GM12872 (cell line): ENCODE measurements around the gene CRY2.

Source experiments
- TF ChIP-seq, protein P1 (sequence below): IDR thresholded peaks from 3 replicates; pipeline ENCODE4 v1.5.1; 2011; ENCODE audit warnings: low read depth, mild to moderate bottlenecking, low read length, moderate library complexity; ENCODE audit not compliant: insufficient read depth

Gene CRY2

DNA sequence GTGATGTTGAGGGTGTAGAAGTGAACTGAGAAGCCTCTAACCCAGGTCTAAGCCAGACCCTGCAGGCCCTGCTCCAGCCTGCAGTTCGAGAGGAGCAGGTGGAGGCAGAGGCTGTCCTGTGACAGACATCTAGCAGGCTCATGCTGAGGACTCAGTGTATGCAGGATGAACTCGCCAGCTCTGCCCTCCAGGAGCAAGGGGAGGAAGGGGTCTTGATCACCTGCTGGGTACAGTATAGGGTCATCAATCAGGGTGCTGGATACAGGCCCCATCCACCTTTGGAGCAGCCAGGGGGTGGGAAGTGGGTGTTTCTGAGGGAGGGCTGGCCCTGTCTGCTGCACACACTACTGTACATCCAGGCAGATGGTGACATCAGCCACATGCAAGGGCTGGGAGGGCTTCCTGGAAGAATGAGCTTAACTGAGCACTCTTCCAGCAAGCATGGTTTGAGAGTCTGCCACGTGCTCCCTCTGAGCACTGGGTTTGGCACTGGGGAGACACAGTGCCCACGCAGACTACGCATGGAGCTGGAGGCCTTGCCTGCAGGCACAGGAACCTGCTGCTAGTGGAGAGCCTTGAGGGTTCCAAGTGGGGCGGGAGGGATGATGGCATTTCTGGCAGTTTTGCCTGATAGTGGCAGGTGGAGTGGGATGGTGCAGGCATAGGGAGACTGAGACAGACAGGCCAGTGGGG, 47.4 kb downstream of the CRY2 start:
- TF ChIP-seq, protein P1, sequence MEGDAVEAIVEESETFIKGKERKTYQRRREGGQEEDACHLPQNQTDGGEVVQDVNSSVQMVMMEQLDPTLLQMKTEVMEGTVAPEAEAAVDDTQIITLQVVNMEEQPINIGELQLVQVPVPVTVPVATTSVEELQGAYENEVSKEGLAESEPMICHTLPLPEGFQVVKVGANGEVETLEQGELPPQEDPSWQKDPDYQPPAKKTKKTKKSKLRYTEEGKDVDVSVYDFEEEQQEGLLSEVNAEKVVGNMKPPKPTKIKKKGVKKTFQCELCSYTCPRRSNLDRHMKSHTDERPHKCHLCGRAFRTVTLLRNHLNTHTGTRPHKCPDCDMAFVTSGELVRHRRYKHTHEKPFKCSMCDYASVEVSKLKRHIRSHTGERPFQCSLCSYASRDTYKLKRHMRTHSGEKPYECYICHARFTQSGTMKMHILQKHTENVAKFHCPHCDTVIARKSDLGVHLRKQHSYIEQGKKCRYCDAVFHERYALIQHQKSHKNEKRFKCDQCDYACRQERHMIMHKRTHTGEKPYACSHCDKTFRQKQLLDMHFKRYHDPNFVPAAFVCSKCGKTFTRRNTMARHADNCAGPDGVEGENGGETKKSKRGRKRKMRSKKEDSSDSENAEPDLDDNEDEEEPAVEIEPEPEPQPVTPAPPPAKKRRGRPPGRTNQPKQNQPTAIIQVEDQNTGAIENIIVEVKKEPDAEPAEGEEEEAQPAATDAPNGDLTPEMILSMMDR = no peak

- TF ChIP-seq, protein P1 = no peak
Observed at GRCh38 chr11:45895553-45896259, 48.4 kb downstream of the CRY2 start.

- TF ChIP-seq, protein P1 = no peak
Observed at GRCh38 chr11:45896422-45896984, 49.2 kb downstream of the CRY2 start.

DNA sequence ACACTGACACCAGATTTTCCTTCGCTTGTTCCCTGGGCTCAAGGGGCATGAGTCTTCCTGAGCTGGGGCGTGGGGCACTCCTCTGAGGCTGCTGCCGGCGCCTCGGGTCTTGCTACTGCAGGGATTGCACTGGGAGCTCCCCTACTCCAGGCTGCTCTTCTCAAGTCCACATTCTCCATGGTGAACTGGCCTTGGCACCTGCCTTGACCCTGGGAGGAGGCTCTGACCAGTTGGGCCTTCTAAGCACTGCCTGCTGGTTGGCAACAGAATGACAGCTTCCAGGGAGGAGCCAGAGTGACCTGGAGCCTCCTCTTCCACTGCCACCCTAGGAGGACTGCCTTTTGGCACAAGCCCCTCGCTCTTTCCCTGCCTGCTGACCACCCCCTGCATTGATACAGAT, 50.3 kb downstream of the CRY2 start:
- TF ChIP-seq, protein P1 = no peak

DNA sequence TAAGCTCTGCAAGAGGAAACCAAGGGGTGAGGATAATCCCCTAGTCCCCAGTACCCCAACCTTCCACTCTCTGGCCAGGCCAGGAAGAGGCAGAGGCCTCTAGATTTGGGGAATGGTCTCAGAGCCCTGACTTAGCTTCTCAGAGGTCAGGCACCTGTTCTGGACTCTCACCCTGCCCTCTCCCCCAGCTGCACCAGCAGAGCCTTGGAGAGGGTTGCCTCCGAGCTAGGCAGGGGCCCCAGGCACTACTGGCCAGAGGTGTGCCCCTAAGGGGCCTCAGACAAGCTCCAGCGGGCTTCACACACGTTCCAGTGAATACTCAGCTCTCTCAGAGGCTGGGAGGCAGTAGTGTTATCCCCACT, 51.8 kb downstream of the CRY2 start:
- TF ChIP-seq, protein P1 = no peak

GRCh38 chr11:45899448-45900174, 52.3 kb downstream of the CRY2 start:
- TF ChIP-seq, protein P1 = no peak

DNA sequence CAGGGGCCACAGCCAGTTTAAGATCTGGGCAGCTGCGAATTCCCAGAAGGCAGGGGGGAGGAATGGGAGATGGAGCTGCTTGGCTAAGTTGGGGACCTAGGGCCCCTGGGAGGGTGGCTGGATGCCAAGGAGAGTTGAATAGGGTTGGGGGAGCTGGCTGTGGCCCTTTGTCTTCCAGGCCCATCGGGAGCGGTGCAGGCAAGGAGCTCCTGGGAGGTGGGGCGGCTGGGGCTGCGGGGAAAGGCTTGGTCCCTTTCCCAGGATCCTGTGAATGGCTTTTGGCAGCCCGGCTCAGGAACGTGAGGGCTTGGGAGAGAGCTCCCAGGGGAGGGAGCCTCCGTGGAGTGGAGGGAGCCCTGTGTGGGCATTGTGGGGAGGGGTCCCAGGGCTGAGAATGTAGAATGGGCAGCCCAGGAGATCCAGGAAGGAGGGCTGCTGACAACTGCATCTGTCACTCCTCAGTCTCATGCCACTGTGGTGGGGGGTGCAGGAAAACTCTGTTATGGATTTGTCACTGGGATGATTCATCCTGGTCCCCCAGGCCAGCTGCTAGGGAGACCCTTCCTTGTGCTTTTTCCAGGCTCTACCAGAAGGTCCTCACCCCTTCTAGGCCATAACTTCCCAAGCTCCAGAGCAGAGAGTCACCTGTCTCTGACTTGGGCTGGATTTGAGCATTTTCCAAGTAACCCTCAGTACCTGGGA, 53.8 kb downstream of the CRY2 start:
- TF ChIP-seq, protein P1 = no peak
